ENCODE data around the gene SMKR1. TPM values are rescaled to one million over a fixed set of nuclear protein-coding genes. Genes with fewer than 3 reads are reported as not detected.
A peak's percentile ranks its signal among the peaks of the same experiment; 100 is the strongest.

SMKR1 gene
- total and polyA plus RNA-seq, 2 experiments from 2014 or later: 2.1 TPM; not detected in 1

GRCh38 chr7:129499999-129500398 is 2.3 kb upstream of the SMKR1 start (continued):
- TF ChIP-seq, protein P1, sequence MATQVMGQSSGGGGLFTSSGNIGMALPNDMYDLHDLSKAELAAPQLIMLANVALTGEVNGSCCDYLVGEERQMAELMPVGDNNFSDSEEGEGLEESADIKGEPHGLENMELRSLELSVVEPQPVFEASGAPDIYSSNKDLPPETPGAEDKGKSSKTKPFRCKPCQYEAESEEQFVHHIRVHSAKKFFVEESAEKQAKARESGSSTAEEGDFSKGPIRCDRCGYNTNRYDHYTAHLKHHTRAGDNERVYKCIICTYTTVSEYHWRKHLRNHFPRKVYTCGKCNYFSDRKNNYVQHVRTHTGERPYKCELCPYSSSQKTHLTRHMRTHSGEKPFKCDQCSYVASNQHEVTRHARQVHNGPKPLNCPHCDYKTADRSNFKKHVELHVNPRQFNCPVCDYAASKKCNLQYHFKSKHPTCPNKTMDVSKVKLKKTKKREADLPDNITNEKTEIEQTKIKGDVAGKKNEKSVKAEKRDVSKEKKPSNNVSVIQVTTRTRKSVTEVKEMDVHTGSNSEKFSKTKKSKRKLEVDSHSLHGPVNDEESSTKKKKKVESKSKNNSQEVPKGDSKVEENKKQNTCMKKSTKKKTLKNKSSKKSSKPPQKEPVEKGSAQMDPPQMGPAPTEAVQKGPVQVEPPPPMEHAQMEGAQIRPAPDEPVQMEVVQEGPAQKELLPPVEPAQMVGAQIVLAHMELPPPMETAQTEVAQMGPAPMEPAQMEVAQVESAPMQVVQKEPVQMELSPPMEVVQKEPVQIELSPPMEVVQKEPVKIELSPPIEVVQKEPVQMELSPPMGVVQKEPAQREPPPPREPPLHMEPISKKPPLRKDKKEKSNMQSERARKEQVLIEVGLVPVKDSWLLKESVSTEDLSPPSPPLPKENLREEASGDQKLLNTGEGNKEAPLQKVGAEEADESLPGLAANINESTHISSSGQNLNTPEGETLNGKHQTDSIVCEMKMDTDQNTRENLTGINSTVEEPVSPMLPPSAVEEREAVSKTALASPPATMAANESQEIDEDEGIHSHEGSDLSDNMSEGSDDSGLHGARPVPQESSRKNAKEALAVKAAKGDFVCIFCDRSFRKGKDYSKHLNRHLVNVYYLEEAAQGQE (IDR thresholded peaks at IDR 0.05; ENCODE audit: unreplicated experiment): no peak
- TF ChIP-seq, protein P2, sequence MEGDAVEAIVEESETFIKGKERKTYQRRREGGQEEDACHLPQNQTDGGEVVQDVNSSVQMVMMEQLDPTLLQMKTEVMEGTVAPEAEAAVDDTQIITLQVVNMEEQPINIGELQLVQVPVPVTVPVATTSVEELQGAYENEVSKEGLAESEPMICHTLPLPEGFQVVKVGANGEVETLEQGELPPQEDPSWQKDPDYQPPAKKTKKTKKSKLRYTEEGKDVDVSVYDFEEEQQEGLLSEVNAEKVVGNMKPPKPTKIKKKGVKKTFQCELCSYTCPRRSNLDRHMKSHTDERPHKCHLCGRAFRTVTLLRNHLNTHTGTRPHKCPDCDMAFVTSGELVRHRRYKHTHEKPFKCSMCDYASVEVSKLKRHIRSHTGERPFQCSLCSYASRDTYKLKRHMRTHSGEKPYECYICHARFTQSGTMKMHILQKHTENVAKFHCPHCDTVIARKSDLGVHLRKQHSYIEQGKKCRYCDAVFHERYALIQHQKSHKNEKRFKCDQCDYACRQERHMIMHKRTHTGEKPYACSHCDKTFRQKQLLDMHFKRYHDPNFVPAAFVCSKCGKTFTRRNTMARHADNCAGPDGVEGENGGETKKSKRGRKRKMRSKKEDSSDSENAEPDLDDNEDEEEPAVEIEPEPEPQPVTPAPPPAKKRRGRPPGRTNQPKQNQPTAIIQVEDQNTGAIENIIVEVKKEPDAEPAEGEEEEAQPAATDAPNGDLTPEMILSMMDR (conservative IDR thresholded peaks at IDR 0.05; ENCODE audit: low read depth in 2 of 2): no peak

DNA sequence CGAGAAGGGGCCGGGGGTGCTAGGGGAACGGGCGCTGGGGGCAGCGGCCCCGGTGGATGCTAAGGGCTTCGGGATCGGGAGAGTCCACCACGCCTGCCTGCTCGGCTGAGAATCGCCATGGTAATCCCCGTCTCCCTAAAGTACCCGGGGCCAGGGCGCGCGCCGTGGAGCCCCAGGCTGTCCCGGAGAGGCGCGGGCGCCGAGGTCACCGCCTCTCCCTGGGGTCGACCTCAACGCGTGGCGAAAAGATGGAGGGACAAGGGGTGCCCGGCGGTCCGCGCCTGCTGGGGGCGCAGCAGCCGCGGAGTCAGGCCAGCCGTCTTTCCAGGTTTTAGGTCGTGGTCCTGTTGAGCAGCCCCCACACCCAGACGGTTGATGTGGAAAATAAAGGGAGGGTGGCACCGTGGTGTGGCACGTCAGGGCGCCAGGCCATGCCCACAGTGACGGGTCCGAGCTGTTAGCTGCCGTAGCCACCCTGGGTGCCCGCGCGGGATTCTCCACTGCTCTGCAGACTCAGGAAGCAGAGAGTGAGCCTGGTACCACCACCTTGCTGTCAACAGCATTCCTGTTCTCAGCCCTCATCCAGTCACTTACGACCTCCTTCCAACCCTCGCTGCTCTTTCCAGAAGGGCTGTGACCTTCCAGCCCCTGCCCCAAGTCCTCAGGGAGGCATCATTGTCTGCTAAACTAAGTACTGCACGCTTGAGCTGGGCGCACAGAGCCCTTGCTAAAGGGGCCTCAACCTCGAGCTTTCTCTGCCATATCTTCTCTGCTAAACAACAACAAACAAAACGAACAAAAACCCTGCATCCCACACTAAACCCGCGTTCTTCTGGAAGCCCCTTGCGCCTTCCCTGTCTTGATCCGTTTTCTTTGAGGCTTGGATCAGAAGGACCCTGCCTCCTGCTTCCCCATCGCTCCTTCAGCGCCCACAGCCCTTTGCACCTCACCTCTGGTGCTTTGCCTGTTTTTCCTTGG is 666 bp downstream of the SMKR1 start:
- H3K79me2 ChIP-seq (replicated peaks; ENCODE audit: insufficient read depth): no peaks in the 10 kb centered on the region
- H3K36me3 ChIP-seq (ENCODE audit: insufficient read depth): no peaks in the 10 kb centered on the region
- TF ChIP-seq EZH2phosphoT487 (IDR thresholded peaks at IDR 0.05; ENCODE audit: unreplicated experiment): no peak
- peak; percentile 25 for TF ChIP-seq EZH2 (IDR thresholded peaks at IDR 0.05; ENCODE audit: low read depth, unreplicated experiment)
- TF ChIP-seq, protein P2 (conservative IDR thresholded peaks at IDR 0.05; ENCODE audit: low read depth in 2 of 2): peak; percentile 32 to 59
- Mint-ChIP-seq H3K4me1 (peaks cover 4% of the 10 kb centered on the region), H3K4me3 (peak overlapping the region; percentile 69), H3K27me3 (ENCODE audit: insufficient read depth, low read depth, poor library complexity) (peaks cover 30% of the 10 kb centered on the region), H3K9me3 (no peaks in the 10 kb centered on the region; the same call in 1 of the 3 replicates), H3K36me3 (ENCODE audit: low read depth) (no peaks in the 10 kb centered on the region; the same call in 2 of the 3 replicates), H3K27ac (no peak overlapping the region)
- H3K27ac ChIP-seq (ENCODE audit: low read depth): no peak overlapping the region
- H3K4me1 ChIP-seq (ENCODE audit: insufficient read depth): peaks cover 9% of the 10 kb centered on the region
- H3K4me2 ChIP-seq: peak overlapping the region; percentile 92
- peak; percentile 69 for DNase-seq (ENCODE audit: low spot score)
- H3K4me3 ChIP-seq: peak overlapping the region; percentile 72
- peak; percentile 67 for ATAC-seq
- no peaks in the 10 kb centered on the region for H3K9me2 ChIP-seq (ENCODE audit: insufficient read depth)
- H2AFZ ChIP-seq: peak overlapping the region; percentile 87
- peaks cover 36% of the 10 kb centered on the region for H3K27me3 ChIP-seq (ENCODE audit: insufficient read depth)
- peaks cover 15% of the 10 kb centered on the region; the same call in 1 of the 2 replicates for H3F3A ChIP-seq (replicated peaks; ENCODE audit: low read depth)
- no peaks in the 10 kb centered on the region for H4K20me1 ChIP-seq (replicated peaks; ENCODE audit: insufficient read depth)
